ENCODE results near the gene STK32B. TPM values are rescaled to one million over a fixed set of nuclear protein-coding genes. Genes with fewer than 3 reads are reported as not detected.

STK32B gene
- total RNA-seq, 3 donors from 2014 or later = 2.2 to 5.0 (median 4.6) TPM

DNA sequence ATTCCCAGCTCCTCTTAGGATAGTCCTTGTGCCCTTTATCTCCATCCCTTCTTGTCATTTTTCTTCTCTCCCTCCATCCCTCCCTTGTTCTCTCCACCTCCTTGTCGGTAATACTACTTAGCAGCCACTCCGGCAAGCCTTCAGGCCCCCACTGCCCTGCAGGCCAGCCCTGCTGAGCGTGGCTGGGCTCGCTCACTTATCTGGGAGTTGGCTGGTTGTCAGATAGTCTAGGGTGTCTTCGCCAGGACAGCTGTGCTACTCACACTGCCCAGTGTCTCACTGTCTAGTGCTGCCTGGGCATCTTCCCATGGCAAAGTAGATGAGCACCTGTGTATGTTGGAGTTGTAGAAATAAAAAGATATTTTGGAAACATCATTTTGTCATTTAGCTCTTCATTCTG lies 75.0 kb downstream of the STK32B start:
- Histone ChIP-seq H3K4me3 (no peak overlapping the region), H3K4me1 (no peaks in the 10 kb centered on the region), H3K36me3 (no peaks in the 10 kb centered on the region), H3K9me3 (no peaks in the 10 kb centered on the region), H3K27me3 (no peaks in the 10 kb centered on the region), H3K27ac (no peak overlapping the region)
- no peak for DNase-seq (ENCODE audit: low spot score in 2 of 2)
- TF ChIP-seq CTCF (IDR thresholded peaks at IDR 0.05) (no peak), POLR2AphosphoS5 (IDR thresholded peaks at IDR 0.05) (no peak), POLR2A (IDR thresholded peaks at IDR 0.05) (no peak)
- intact Hi-C loops (cut with DNase I; ENCODE audit: low total_unique reads) = no loop called here

- TF ChIP-seq CTCF (IDR thresholded peaks at IDR 0.05) = no peak
- TF ChIP-seq POLR2A (IDR thresholded peaks at IDR 0.05) = no peak
- no peak for TF ChIP-seq POLR2AphosphoS5 (IDR thresholded peaks at IDR 0.05)
- intact Hi-C loops (cut with DNase I; ENCODE audit: low total_unique reads) = no loop called here
- no peak overlapping the region for H3K27ac ChIP-seq
- H3K36me3 ChIP-seq = no peaks in the 10 kb centered on the region
- no peaks in the 10 kb centered on the region for H3K27me3 ChIP-seq
- H3K9me3 ChIP-seq = peaks cover 0 to 6% of the 10 kb centered on the region in 2 donors
- no peaks in the 10 kb centered on the region for H3K4me1 ChIP-seq
- H3K4me3 ChIP-seq = no peak overlapping the region
- DNase-seq (ENCODE audit: low spot score in 2 of 2) = no peak
Measured at GRCh38 chr4:5126857-5127256, 75.6 kb downstream of the STK32B start.

DNA sequence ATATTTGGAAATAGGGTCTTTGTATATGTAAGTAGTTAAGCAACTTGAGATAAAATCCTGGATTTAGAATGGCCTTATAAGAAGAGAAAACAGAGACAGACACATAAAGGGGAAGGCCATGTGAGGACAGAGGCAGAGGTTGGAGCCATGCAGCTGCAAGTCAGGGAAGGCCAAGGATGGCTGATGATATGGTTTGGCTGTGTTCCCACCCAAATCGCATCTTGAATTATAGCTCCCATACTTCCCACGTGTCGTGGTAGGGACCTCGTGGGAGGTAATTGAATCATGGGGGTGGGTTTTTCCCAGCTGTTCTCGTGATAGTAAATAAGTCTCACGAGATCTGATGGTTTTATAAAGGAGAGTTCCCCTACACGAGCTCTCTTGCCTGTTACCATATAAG lies 76.3 kb downstream of the STK32B start:
- intact Hi-C loops (cut with DNase I; ENCODE audit: low total_unique reads) = no loop called here
- no peaks in the 10 kb centered on the region for H3K36me3 ChIP-seq
- H3K4me1 ChIP-seq = no peaks in the 10 kb centered on the region
- no peaks in the 10 kb centered on the region for H3K27me3 ChIP-seq
- H3K4me3 ChIP-seq = no peak overlapping the region
- no peak overlapping the region for H3K27ac ChIP-seq
- peaks cover 0 to 8% of the 10 kb centered on the region in 2 donors for H3K9me3 ChIP-seq
- no peak for TF ChIP-seq POLR2AphosphoS5 (IDR thresholded peaks at IDR 0.05)
- no peak for TF ChIP-seq POLR2A (IDR thresholded peaks at IDR 0.05)
- TF ChIP-seq CTCF (IDR thresholded peaks at IDR 0.05) = no peak
- DNase-seq (ENCODE audit: low spot score in 2 of 2) = no peak

DNA sequence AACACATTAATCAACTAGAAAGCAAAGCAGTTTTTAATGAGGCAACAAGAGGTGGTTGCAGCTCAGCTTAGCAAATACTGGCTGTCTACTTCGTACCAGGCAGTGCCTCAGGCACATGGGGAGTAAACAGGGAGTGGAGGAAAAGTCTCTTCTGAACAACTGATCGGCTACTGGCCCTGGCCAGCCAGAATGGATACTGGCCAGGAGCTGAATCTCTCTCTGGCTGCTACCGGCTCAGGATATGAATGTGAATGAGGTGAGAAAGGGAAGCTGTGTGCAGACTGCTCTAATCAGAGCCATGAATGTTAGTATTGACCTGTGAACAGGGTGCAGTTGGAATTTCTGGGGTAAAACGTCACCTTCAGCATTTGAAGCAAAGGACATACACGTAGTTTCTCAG lies 77.3 kb downstream of the STK32B start:
- TF ChIP-seq POLR2AphosphoS5 (IDR thresholded peaks at IDR 0.05) (no peak), CTCF (IDR thresholded peaks at IDR 0.05) (no peak), POLR2A (IDR thresholded peaks at IDR 0.05) (no peak)
- Histone ChIP-seq H3K27ac (peak overlapping the region in 1 of 2 donors; percentile 0), H3K4me1 (no peaks in the 10 kb centered on the region), H3K9me3 (peaks cover 0 to 8% of the 10 kb centered on the region in 2 donors), H3K27me3 (no peaks in the 10 kb centered on the region), H3K36me3 (no peaks in the 10 kb centered on the region), H3K4me3 (no peak overlapping the region)
- intact Hi-C loops (cut with DNase I; ENCODE audit: low total_unique reads) = no loop called here
- peak in 1 of 2 donors; percentile 17 for DNase-seq (ENCODE audit: low spot score in 2 of 2)

- Histone ChIP-seq H3K4me1 (no peaks in the 10 kb centered on the region), H3K9me3 (peaks cover 0 to 8% of the 10 kb centered on the region in 2 donors), H3K4me3 (no peak overlapping the region), H3K27me3 (no peaks in the 10 kb centered on the region), H3K36me3 (no peaks in the 10 kb centered on the region), H3K27ac (no peak overlapping the region)
- intact Hi-C loops (cut with DNase I; ENCODE audit: low total_unique reads) = no loop called here
- DNase-seq (ENCODE audit: low spot score in 2 of 2) = no peak
- TF ChIP-seq CTCF (IDR thresholded peaks at IDR 0.05) (no peak), POLR2A (IDR thresholded peaks at IDR 0.05) (no peak), POLR2AphosphoS5 (IDR thresholded peaks at IDR 0.05) (no peak)
Measured at GRCh38 chr4:5133201-5133600, 81.9 kb downstream of the STK32B start.
